Caco-2 (cell line): ENCODE data around the gene TIMP2. TPM values are rescaled to one million over a fixed set of nuclear protein-coding genes. Genes with fewer than 3 reads are reported as not detected.
A peak's percentile ranks its signal among the peaks of the same experiment; 100 is the strongest.

ENCODE experiments used
- BruUV-seq: library from RNA; stranded (reverse); fragments of 400-500 nt; replicated peaks from 2 replicates; lab custom pipeline; 2021; lab: Mats Ljungman, UMichigan
- CTCF ChIA-PET: fragments of 300-600 bp; sonication (Branson Sonifier 250); formaldehyde crosslinking; loops from one replicate; lab custom pipeline; 2022; ENCODE audit warnings: antibody characterized with exemption; lab: Charles Lee
- POLR2A ChIA-PET: fragments of 300-600 bp; sonication (Branson Sonifier 250); formaldehyde crosslinking; loops from one replicate; lab custom pipeline; 2022; ENCODE audit warnings: antibody characterized with exemption; lab: Charles Lee
- DNase-seq, 2 experiments: peaks; one replicate each; pipeline versions ENCODE4 v3.0.0 to v3.0.0-alpha.2; 2020 to 2022
- H3K27me3 ChIP-seq: replicated peaks from 2 replicates; pipeline ENCODE4 v1.6.0; 2011; ENCODE audit warnings: low read length; ENCODE audit not compliant: control insufficient read depth, insufficient read depth
- H3K36me3 ChIP-seq: 2 replicates; pipeline ENCODE4 v1.5.1; 2011; ENCODE audit warnings: low read length; ENCODE audit not compliant: control insufficient read depth, insufficient read depth
- H3K4me1 ChIP-seq: fragments of 250-450 bp; sonication (Bioruptor Pico); 2 replicates; pipeline ENCODE4 v1.5.1; 2020; ENCODE audit warnings: mild to moderate bottlenecking
- H3K4me3 ChIP-seq: 2 replicates; pipeline ENCODE4 v1.5.1; 2011; ENCODE audit warnings: low read depth, mild to moderate bottlenecking, control low read depth, low read length
- H3K9me3 ChIP-seq: fragments of 250-450 bp; sonication (Bioruptor Pico); 2 replicates; pipeline ENCODE4 v1.5.1; 2020; ENCODE audit warnings: mild to moderate bottlenecking, moderate library complexity
- H3K27ac Mint-ChIP-seq: one replicate; pipeline ENCODE4 v1.8.0; 2022; ENCODE audit warnings: mixed read lengths; ENCODE audit not compliant: unreplicated experiment
- H3K27me3 Mint-ChIP-seq: one replicate; pipeline ENCODE4 v1.8.0; 2022; ENCODE audit warnings: mixed read lengths; ENCODE audit not compliant: insufficient read depth, unreplicated experiment
- H3K36me3 Mint-ChIP-seq: one replicate; pipeline ENCODE4 v1.8.0; 2022; ENCODE audit warnings: mild to moderate bottlenecking, mixed read lengths; ENCODE audit not compliant: insufficient read depth, unreplicated experiment
- H3K4me1 Mint-ChIP-seq: one replicate; pipeline ENCODE4 v1.8.0; 2022; ENCODE audit warnings: low read depth, mixed read lengths; ENCODE audit not compliant: unreplicated experiment
- H3K4me3 Mint-ChIP-seq: one replicate; pipeline ENCODE4 v1.8.0; 2022; ENCODE audit warnings: mild to moderate bottlenecking, moderate library complexity, mixed read lengths; ENCODE audit not compliant: unreplicated experiment
- H3K9me3 Mint-ChIP-seq: one replicate; pipeline ENCODE4 v1.8.0; 2022; ENCODE audit warnings: mixed read lengths; ENCODE audit not compliant: unreplicated experiment
- intact Hi-C: fragments of 100-400 bp; cut with micrococcal nuclease; formaldehyde crosslinking; loops from one replicate; pipeline ENCODE4 v1.10.0; 2022; ENCODE audit not compliant: unreplicated experiment
- total RNA-seq: library from RNA; stranded (reverse); gene quantifications from 2 replicates; pipeline ENCODE4 v1.2.3, GENCODE V29; 2022
- TF ChIP-seq, protein P1 (sequence below), 2 experiments: fragments of 200-600 bp in 1 of 2; IDR thresholded peaks; 1 replicate in 1 of 2; 2 replicates in 1 of 2; pipeline versions ENCODE4 v1.5.1 to v1.8.0; 2011 to 2022; ENCODE audit warnings: antibody characterized with exemption in 1 of 2, control low read depth in 1 of 2, inconsistent platforms in 1 of 2, low read depth in 1 of 2, low read length in 1 of 2, mild to moderate bottlenecking in 1 of 2, moderate library complexity in 1 of 2; ENCODE audit not compliant: insufficient read depth in 1 of 2, severe bottlenecking in 1 of 2, unreplicated experiment in 1 of 2

TIMP2 gene
- total RNA-seq, 1 experiment from 2014 or later: 70.1 TPM

DNA sequence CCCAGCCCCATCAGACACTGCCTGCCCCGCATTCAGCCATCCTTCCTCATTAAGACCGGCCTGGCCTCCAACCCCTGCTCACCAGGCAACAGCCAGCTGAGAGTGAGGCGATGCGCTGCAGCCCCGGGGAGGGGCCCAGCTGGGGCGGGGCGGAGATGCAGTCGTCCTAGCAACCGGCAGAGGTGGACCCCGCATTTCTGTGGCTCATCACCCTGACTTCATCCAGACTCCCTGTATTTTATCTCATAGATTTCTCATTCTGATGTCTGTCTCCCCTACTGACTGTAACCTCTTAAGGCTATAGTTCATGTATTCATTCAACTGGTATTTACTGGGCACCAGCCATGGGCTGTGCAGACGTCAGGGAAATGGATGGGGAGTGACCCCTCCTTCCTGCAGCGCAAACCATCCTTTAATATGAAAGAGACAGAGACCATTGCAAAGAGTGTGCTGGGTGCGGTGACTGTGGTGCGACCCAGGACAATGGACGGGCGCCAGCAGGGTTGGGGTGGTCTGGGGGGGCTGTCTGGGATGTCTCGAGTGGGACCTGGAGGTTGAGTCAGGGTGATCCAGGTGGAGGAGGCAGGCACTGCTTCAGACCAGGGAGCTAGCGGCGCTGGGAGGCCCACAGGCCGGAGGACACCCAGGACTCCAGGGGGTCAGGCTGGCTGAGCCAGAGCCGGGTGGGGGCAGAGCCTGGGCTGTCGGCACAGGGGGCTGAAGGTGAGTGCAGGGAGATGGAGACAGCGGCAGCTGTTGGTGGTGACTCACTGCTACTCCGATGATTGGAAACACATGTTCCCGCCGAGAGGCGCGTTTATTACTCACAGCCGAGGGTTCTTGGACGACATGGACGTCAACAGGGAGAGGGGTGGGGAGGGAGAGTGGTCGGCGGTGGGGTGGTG lies 10.5 kb upstream of the TIMP2 start:
- Mint-ChIP-seq H3K4me1 (peaks cover 19% of the 10 kb centered on the region), H3K9me3 (no peaks in the 10 kb centered on the region), H3K27me3 (no peaks in the 10 kb centered on the region), H3K36me3 (no peaks in the 10 kb centered on the region), H3K4me3 (no peak overlapping the region), H3K27ac (peak overlapping the region; percentile 27)
- intact Hi-C loops: no loop called here
- Histone ChIP-seq H3K36me3 (no peaks in the 10 kb centered on the region), H3K9me3 (no peaks in the 10 kb centered on the region), H3K4me1 (peaks cover 19% of the 10 kb centered on the region), H3K4me3 (no peak overlapping the region), H3K27me3 (no peaks in the 10 kb centered on the region)
- ChIA-PET CTCF (no interaction called here), POLR2A (no interaction called here)
- no TSS peak for BruUV-seq
- DNase-seq: no peak
- TF ChIP-seq, protein P1, sequence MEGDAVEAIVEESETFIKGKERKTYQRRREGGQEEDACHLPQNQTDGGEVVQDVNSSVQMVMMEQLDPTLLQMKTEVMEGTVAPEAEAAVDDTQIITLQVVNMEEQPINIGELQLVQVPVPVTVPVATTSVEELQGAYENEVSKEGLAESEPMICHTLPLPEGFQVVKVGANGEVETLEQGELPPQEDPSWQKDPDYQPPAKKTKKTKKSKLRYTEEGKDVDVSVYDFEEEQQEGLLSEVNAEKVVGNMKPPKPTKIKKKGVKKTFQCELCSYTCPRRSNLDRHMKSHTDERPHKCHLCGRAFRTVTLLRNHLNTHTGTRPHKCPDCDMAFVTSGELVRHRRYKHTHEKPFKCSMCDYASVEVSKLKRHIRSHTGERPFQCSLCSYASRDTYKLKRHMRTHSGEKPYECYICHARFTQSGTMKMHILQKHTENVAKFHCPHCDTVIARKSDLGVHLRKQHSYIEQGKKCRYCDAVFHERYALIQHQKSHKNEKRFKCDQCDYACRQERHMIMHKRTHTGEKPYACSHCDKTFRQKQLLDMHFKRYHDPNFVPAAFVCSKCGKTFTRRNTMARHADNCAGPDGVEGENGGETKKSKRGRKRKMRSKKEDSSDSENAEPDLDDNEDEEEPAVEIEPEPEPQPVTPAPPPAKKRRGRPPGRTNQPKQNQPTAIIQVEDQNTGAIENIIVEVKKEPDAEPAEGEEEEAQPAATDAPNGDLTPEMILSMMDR (IDR thresholded peaks at IDR 0.05; ENCODE audit: insufficient read depth in 1 of 2, low read depth in 1 of 2, low read length in 1 of 2, severe bottlenecking in 1 of 2, unreplicated experiment in 1 of 2): no peak

DNA sequence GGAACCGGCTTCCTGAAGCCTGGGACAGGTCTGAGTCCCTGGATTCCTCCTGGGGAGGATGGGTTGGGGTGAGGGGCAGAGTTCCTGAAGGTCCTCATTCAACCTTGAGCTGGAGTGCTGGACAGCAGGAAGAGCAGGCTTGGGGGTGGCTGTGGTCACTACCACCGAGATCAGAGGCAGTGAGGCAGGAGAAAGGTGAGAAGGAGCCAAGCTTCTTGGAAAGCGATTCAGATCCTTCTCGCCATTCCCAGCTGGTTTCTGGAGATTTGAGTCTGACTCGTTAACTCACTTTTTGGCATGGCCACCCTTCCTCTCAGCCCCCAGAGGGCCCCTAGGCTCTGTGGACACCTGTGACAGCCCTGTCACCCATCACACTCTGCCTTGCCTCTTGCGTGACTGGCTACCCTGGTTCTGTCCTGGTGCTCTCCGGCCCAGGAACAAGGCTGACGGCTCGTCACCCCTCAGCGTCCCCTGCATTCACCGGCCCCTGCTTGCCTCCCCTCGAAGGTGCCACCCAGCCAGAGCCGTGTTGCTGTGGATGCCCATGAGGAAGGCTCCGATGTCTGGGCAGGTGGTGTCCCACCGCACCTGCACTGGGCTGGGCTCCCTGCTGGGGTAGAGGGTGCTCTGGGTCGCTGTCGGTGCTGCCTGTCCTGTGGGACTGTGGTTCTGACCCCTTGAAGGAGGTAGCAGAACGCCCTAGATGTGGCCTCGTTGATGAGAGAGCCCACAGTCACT lies 9.7 kb upstream of the TIMP2 start:
- no peaks in the 10 kb centered on the region for H3K9me3 ChIP-seq
- intact Hi-C loops: no loop called here
- CTCF ChIA-PET: no interaction called here
- TF ChIP-seq, protein P1 (IDR thresholded peaks at IDR 0.05; ENCODE audit: insufficient read depth in 1 of 2, low read depth in 1 of 2, low read length in 1 of 2, severe bottlenecking in 1 of 2, unreplicated experiment in 1 of 2): no peak
- H3K4me1 ChIP-seq: peaks cover 19% of the 10 kb centered on the region
- no peaks in the 10 kb centered on the region for H3K27me3 ChIP-seq
- Mint-ChIP-seq H3K27ac (peak overlapping the region; percentile 43), H3K36me3 (no peaks in the 10 kb centered on the region), H3K9me3 (no peaks in the 10 kb centered on the region), H3K27me3 (no peaks in the 10 kb centered on the region), H3K4me1 (peaks cover 19% of the 10 kb centered on the region), H3K4me3 (no peak overlapping the region)
- no peak for DNase-seq
- no peaks in the 10 kb centered on the region for H3K36me3 ChIP-seq
- no peak overlapping the region for H3K4me3 ChIP-seq
- BruUV-seq: no TSS peak
- POLR2A ChIA-PET: no interaction called here

DNA sequence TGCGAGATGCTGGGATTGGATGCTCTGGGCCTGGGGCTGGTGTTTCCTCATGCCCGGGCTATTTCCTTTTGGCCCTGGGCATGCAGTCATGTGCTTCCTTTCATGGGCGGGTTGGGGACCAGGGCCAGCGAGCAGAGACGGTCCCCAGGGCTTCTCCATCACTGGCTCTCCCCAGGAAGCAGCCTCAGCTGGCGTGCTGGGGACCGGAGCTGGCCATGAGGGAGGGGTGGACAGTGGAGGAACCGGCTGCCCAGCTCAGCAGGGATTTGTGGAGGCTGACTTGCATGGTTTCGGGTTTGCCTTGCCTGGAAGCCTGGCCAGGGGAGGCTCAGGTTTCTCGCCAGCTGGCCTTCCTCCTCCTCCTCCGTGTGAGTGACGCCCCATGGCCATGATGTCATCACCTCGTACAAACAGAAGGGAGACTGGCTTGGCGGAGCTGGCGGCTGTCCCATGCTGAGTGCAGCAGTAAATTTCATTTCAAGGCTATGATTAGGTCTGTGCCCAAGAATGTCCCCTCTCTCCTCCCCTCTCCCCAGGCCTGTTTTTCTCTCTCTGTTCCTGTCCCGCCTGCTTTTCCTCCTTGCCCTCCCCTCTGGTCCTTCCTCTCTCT lies 8.9 kb upstream of the TIMP2 start:
- H3K36me3 ChIP-seq: no peaks in the 10 kb centered on the region
- ChIA-PET POLR2A (no interaction called here), CTCF (interaction anchor here (0.5 kb wide), 1 partner anchor 22 kb away, joined by 3 read pairs; no protein-coding TSS in a partner anchor)
- TF ChIP-seq, protein P1 (IDR thresholded peaks at IDR 0.05; ENCODE audit: insufficient read depth in 1 of 2, low read depth in 1 of 2, low read length in 1 of 2, severe bottlenecking in 1 of 2, unreplicated experiment in 1 of 2): no peak
- peaks cover 19% of the 10 kb centered on the region for H3K4me1 Mint-ChIP-seq
- H3K27me3 ChIP-seq: no peaks in the 10 kb centered on the region
- no peaks in the 10 kb centered on the region for H3K9me3 Mint-ChIP-seq
- H3K27ac Mint-ChIP-seq: peak overlapping the region; percentile 43
- no peak overlapping the region for H3K4me3 ChIP-seq
- BruUV-seq: no TSS peak
- H3K4me1 ChIP-seq: peaks cover 19% of the 10 kb centered on the region
- DNase-seq: peak in 1 of 2 experiments; percentile 27
- intact Hi-C loops: no loop called here
- H3K9me3 ChIP-seq: no peaks in the 10 kb centered on the region
- H3K36me3 Mint-ChIP-seq: no peaks in the 10 kb centered on the region
- H3K27me3 Mint-ChIP-seq: no peaks in the 10 kb centered on the region
- H3K4me3 Mint-ChIP-seq: no peak overlapping the region
